Left ventricle myocardium inferior (tissue), 1 donor: ENCODE data around the gene MAST4. TPM values are rescaled to one million over a fixed set of nuclear protein-coding genes. Genes with fewer than 3 reads are reported as not detected.

ENCODE experiments used
- DNase-seq: peaks from one replicate; pipeline ENCODE4 v3.0.0-alpha.2; 2020
- H3K27ac ChIP-seq: fragments of 200-600 bp; replicated peaks from 2 replicates; pipeline ENCODE4 v1.8.0; 2021
- H3K27me3 ChIP-seq: fragments of 200-600 bp; 2 replicates; pipeline ENCODE4 v1.8.0; 2021; ENCODE audit warnings: low read depth
- H3K36me3 ChIP-seq: fragments of 200-600 bp; 2 replicates; pipeline ENCODE4 v1.8.0; 2021
- H3K4me1 ChIP-seq: fragments of 200-600 bp; 2 replicates; pipeline ENCODE4 v1.8.0; 2021
- H3K4me3 ChIP-seq: fragments of 200-600 bp; 2 replicates; pipeline ENCODE4 v1.8.0; 2021; ENCODE audit warnings: mild to moderate bottlenecking, moderate library complexity
- H3K9me3 ChIP-seq: fragments of 200-600 bp; replicated peaks from 2 replicates; pipeline ENCODE4 v1.8.0; 2021
- intact Hi-C: fragments of 100-400 bp; cut with micrococcal nuclease; formaldehyde crosslinking; loops from one replicate; pipeline ENCODE4 v1.11.0; 2022
- total RNA-seq: library from RNA; stranded (reverse); fragmentation: NEBNext Ultra II Directional; extraction: Animal tissue kit (Norgen Biotek cat#: 25700); gene quantifications from one replicate; pipeline ENCODE4 v1.2.1, GENCODE V29; 2021
- TF ChIP-seq, protein P1 (sequence below): fragments of 200-600 bp; IDR thresholded peaks from 2 replicates; pipeline ENCODE4 v1.8.0; 2021; ENCODE audit warnings: antibody characterized with exemption, mild to moderate bottlenecking, borderline replicate concordance
- donor health status: DM: no; HTN: yes; CAD: no; lungs with severe emphysema.

MAST4 gene
- total RNA-seq, 1 donor from 2014 or later, result 55.7 TPM

DNA sequence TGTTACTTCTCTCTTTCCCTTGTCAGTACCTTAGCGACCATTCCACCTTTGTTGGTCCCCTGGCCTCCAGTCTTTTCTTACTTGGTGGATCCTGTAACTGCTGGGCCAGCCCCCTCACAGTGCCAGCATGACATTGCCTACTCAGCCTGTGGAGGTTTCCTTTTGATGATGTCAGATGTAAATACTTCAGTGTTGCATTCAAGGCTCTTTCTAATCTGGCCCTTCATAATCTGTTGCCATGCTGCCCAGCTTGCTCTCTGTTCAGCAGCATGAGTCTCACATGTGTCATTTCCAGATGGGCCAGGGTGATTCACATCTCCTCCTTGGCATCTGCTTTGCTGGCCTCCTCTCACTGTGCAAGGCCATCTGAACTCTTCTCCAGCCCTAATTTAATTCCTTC lies 57.1 kb downstream of the MAST4 start:
- Histone ChIP-seq H3K36me3 (no peaks in the 10 kb centered on the region), H3K4me1 (peaks cover 41% of the 10 kb centered on the region)

DNA sequence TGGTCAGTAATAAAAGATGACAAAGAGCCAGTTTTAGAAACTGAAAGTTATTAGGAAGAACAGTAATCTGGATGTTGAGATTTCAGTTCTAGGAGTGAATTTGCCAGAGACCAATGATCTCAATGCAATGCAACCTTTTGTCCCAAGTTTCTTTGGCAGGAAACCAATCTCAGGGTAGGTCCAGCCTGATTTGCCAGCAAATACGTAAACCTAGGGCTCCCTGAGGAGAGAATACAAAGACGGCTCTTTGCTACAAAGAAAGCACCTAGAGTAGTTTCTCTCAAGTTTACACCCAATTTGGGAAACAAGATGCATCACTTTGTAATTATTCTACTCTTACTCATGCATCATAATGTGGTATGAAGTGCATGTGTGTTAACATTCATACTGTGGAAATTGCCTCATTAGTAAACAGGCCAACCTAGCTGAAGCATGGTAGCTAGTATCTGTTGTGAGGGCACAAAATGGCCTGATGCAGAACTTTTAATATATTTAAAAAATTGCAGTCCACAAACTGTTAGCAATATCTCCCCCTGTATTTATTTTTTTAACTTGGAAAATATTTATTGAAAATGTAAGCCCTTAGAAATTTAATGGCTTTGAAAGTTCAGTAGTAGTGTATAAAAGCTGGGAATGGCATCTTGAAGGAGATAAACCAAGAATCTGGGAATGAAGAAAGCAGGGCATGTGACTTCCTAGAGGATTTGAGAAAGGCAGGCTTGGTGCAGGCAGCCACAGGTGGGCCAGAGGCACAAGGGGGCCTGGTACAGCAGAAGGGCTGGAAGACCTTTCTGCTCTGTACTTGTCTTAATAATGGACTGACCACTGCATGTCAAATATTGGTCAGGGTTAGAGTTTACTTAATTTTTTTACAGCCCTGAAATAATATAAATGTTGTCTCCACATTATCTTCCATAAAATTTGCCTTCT lies 59.5 kb downstream of the MAST4 start:
- Histone ChIP-seq H3K9me3 (no peaks in the 10 kb centered on the region), H3K36me3 (no peaks in the 10 kb centered on the region), H3K4me3 (no peak overlapping the region), H3K27ac (no peak overlapping the region), H3K4me1 (peaks cover 36% of the 10 kb centered on the region), H3K27me3 (no peaks in the 10 kb centered on the region)
- intact Hi-C loops, result no loop called here
- no peak for DNase-seq
- TF ChIP-seq, protein P1, sequence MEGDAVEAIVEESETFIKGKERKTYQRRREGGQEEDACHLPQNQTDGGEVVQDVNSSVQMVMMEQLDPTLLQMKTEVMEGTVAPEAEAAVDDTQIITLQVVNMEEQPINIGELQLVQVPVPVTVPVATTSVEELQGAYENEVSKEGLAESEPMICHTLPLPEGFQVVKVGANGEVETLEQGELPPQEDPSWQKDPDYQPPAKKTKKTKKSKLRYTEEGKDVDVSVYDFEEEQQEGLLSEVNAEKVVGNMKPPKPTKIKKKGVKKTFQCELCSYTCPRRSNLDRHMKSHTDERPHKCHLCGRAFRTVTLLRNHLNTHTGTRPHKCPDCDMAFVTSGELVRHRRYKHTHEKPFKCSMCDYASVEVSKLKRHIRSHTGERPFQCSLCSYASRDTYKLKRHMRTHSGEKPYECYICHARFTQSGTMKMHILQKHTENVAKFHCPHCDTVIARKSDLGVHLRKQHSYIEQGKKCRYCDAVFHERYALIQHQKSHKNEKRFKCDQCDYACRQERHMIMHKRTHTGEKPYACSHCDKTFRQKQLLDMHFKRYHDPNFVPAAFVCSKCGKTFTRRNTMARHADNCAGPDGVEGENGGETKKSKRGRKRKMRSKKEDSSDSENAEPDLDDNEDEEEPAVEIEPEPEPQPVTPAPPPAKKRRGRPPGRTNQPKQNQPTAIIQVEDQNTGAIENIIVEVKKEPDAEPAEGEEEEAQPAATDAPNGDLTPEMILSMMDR, result no peak

More for the DNA sequence above, 57.1 kb downstream of the MAST4 start:
- intact Hi-C loops, result no loop called here
- Histone ChIP-seq H3K27ac (no peak overlapping the region), H3K9me3 (no peaks in the 10 kb centered on the region), H3K4me3 (no peak overlapping the region), H3K27me3 (no peaks in the 10 kb centered on the region)
- TF ChIP-seq, protein P1, result no peak
- no peak for DNase-seq

DNA sequence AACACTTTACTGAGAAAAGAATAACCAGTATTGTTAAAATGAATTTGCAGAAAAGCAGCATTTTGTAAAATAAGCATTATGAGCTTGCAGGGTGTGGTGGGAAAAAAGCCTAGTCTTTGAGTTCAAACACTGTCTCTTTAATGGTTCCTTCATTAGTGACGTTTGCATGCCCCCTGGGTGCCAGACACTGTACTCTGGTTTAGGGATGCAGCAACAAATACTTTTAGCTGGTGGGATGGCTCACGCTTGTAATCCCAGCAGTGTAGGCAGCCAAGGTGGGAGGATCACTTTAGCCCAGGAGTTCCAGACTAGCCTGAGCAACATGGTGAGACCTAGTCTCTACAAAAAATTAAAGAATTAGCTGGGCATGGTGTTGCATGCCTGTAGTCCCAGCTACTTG lies 62.3 kb downstream of the MAST4 start:
- peaks cover 45% of the 10 kb centered on the region for H3K4me1 ChIP-seq
- no peaks in the 10 kb centered on the region for H3K36me3 ChIP-seq
- H3K27ac ChIP-seq, result no peak overlapping the region
- no peaks in the 10 kb centered on the region for H3K9me3 ChIP-seq
- TF ChIP-seq, protein P1, result no peak
- intact Hi-C loops, result no loop called here
- no peak overlapping the region for H3K4me3 ChIP-seq
- no peak for DNase-seq
- no peaks in the 10 kb centered on the region for H3K27me3 ChIP-seq

DNA sequence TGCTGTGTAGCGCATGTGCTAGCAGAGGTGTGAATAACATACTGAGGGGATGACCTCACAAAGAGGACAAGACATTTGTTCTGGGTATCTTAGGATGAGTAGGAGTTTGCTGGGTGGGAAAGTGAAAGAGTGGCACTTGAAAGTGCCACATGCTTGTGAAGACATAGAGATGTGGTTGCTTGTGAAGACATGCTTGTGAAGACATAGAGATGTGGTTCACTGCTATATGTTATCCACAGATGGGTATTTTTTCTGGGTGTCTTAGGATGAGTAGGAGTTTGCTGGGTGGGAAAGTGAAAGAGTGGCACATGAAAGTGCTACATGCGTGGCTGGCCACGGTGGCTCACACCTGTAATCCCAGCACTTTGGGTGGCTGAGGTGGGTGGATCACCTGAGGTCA lies 63.6 kb downstream of the MAST4 start:
- Histone ChIP-seq H3K4me1 (peaks cover 35% of the 10 kb centered on the region), H3K4me3 (no peak overlapping the region), H3K9me3 (no peaks in the 10 kb centered on the region), H3K27me3 (no peaks in the 10 kb centered on the region), H3K27ac (no peak overlapping the region), H3K36me3 (no peaks in the 10 kb centered on the region)
- intact Hi-C loops, result no loop called here
- TF ChIP-seq, protein P1, result no peak
- no peak for DNase-seq

DNA sequence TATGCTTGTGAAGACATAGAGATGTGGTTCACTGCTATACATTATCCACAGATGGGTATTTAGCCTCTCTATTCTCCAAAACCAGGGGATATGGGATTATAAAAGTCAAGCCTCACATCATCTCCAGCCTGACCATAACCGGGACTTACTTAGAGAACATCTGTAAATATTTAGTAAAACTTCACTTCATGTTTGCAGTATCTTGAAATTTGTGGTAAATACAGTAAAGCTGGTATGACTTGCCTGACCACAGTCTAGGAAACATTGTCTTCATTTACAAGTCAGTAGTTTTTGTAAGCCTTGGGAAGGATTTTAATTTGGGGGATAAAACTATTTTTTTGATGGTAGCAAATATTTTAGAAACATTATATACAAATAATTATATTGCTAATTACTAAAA lies 64.2 kb downstream of the MAST4 start:
- Histone ChIP-seq H3K36me3 (no peaks in the 10 kb centered on the region), H3K9me3 (no peaks in the 10 kb centered on the region), H3K27ac (no peak overlapping the region), H3K4me1 (peaks cover 28% of the 10 kb centered on the region), H3K27me3 (no peaks in the 10 kb centered on the region), H3K4me3 (no peak overlapping the region)
- no peak for DNase-seq
- TF ChIP-seq, protein P1, result no peak
- intact Hi-C loops, result no loop called here
